ENCODE results near the gene RAB3GAP2.
"Not testable (repeated sequence)": the region's sequence is repeated elsewhere in the genome, so short reads cannot be mapped to it uniquely, and the experiment has no call there.

GRCh38 chr1:220158530-220158929 is 113.7 kb downstream of the RAB3GAP2 start:
- TF ChIP-seq, protein P1, sequence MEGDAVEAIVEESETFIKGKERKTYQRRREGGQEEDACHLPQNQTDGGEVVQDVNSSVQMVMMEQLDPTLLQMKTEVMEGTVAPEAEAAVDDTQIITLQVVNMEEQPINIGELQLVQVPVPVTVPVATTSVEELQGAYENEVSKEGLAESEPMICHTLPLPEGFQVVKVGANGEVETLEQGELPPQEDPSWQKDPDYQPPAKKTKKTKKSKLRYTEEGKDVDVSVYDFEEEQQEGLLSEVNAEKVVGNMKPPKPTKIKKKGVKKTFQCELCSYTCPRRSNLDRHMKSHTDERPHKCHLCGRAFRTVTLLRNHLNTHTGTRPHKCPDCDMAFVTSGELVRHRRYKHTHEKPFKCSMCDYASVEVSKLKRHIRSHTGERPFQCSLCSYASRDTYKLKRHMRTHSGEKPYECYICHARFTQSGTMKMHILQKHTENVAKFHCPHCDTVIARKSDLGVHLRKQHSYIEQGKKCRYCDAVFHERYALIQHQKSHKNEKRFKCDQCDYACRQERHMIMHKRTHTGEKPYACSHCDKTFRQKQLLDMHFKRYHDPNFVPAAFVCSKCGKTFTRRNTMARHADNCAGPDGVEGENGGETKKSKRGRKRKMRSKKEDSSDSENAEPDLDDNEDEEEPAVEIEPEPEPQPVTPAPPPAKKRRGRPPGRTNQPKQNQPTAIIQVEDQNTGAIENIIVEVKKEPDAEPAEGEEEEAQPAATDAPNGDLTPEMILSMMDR (conservative IDR thresholded peaks at IDR 0.05): not testable (repeated sequence)
- TF ChIP-seq ZFX (IDR thresholded peaks at IDR 0.05): not testable (repeated sequence)
